NCI-H2171 treated with DMSO at 0.1 percent for 48 hours (cell line): ENCODE measurements around the gene PLSCR4.
A peak's percentile ranks its signal among the peaks of the same experiment; 100 is the strongest.

Experiments used
- DNase-seq: peaks from one replicate; lab custom pipeline; 2025; lab: John Stamatoyannopoulos, UW

The PLSCR4 gene

DNA sequence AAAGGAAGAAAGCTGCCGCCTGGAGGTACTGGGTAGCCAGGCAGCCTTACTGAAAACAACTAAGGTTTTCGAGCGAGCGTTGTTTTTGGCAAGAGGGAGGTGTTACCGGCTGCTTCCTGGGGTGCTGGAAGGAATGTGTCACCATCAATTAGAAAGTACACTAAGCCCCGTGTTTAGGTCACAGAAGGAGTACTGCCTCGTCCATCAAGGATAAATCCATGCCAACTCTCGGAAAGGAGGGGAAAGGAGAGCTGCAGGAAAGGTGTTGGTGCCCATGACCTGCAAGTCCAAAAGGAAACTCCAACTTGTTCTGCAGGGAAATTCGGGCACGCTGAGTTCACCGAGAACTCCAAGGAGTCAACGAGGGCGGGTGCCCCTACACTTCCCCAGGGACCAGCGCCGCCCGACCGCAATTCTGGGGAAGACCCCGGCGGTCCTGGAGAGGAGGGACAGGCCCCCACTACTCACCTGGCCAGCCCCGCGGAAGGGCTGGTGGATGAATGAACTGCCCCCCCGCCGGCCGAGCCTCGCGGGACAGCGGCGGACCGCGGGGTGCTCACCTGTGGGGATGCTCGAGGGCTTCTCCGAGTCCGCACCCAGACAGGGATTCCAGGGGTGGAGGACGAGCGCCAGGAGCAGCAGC is 90.5 kb downstream of the PLSCR4 start:
- DNase-seq = peak; percentile 83

DNA sequence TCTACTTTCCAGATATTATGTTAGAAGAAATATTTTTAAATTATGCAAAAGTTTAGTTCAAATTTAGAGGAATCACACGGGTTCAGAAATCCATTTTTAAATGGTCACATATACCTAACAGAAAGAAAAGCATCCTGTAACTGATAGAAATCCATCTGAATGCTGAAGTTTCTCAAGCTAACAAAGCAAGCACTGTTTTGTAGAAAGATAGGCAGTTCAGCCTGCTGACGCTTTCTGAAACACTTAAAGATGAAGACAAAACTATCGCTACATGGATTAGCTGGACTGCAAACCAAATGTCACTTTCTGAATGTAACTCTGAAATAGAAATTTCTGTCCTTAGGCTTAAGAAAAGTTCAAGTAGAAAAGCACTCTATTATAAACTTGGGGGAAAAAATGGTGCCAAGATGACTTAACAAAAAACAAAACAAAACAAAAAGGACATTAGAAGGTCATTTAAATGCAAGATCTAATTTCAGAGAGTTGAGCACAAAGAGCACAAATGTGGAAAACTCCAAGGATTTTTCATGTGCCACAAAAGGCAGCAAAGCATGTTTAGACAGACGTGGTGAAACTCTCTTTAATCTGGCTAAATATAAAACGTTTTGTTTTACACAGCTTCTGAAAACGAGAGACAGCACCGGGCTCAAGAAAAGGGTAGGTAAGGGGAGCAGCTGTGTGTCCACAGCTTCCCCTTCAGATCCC is 91.1 kb downstream of the PLSCR4 start:
- DNase-seq = no peak

DNA sequence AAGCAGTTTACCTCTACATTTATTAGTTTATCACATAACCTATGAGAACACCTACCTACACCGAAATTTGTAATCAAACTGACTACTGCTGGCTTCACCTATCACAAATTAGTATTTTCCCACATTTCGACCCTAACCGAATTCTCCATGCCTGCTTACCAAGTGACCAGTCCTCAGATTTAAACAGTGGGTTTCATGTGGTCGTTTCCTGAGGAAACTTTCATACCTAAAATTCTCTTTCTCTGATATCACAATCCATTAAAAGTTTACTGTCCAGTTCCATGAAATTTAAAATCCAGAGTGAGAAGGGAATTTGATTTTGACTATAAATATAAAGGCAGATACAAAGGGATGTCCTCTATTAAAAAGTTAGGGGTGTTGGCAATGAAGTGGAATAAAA is 91.9 kb downstream of the PLSCR4 start:
- no peak for DNase-seq

DNA sequence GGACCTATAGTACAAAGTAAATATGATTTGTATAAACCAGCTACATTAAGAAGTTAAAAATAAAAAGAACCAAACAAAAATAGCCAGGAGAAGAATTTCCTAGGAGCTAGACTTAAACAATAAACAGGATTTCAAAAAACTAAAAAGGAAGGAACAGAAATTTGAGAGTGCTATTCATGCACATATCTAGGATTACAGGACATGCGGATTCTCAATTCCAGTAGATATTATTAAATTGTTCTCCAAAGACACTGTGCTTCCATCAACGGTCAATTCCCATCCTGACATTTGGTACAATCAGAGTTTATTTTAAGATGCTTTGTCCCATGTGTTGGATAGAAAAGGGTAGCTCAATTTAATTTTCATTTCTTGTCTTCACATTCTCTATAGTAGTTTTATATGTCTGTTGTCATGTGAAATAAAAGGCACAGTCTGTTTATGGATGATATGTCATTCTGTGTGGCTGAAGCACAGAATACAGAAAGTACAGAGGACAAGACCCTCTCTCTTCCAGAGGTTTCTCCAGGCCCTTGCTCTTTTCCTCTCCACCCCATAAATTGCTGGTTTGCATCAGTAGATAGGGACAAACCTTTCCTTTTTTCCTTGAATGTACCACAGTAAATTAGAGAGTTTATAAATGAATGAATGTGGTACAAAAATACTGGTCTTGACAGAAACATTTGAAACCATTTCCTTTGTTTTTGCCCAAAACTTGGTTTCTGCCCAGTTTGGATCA is 93.4 kb downstream of the PLSCR4 start:
- no peak for DNase-seq

GRCh38 chr3:146156666-146157314 is 94.1 kb downstream of the PLSCR4 start:
- DNase-seq = no peak

- no peak for DNase-seq
Observed at GRCh38 chr3:146156095-146156494, 94.8 kb downstream of the PLSCR4 start.

DNA sequence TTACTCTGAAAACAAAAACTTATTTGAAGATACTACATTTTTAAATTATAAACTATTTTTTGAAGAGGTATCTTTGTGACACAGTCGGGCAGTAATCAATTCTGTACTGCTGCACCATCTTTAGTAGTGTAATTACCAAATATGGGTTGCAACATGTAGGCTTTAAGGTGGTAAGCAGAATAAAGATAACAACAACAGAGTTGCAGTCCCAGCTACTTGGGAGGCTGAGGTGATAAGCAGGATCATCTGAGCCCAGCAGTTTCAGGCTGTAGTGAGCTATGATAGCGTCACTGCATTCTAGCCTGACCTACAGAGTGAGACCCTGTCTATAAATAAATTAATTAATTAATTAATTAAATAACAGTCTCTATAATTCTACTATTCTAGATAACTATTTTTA is 95.9 kb downstream of the PLSCR4 start:
- no peak for DNase-seq

- DNase-seq = no peak
Observed at GRCh38 chr3:146154316-146154715, 96.6 kb downstream of the PLSCR4 start.

GRCh38 chr3:146153429-146153828 is 97.5 kb downstream of the PLSCR4 start:
- DNase-seq = no peak

GRCh38 chr3:146152834-146153233 is 98.1 kb downstream of the PLSCR4 start:
- no peak for DNase-seq

DNA sequence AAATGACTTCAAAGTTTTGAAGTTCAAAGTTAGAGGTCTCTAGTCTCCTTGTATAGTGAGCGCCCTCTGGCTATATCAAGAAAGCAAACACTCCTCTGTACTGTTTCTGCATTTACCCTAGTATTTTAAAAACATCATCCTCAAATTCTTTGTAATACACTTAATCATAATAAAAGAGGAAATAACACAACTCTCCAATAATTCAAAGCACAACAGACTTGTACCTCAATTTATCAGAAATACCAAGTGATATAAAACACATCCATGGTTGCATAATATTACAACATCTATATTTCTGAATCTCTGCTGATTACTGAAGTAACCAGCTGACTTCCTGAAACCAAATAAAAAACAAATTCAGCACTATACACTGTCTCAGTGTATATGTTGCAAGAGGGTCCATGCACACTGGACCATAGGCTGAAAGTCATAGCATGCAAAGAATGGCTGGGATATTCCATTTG is 102.4 kb downstream of the PLSCR4 start:
- DNase-seq = no peak

GRCh38 chr3:146145642-146146041 is 105.3 kb downstream of the PLSCR4 start:
- no peak for DNase-seq

GRCh38 chr3:146142757-146143156 is 108.1 kb downstream of the PLSCR4 start:
- DNase-seq = no peak
